ENCODE data around the gene NPRL2.
A peak's percentile ranks its signal among the peaks of the same experiment; 100 is the strongest.
"Not testable (repeated sequence)": the region's sequence is repeated elsewhere in the genome, so short reads cannot be mapped to it uniquely, and the experiment has no call there.

Gene NPRL2

DNA sequence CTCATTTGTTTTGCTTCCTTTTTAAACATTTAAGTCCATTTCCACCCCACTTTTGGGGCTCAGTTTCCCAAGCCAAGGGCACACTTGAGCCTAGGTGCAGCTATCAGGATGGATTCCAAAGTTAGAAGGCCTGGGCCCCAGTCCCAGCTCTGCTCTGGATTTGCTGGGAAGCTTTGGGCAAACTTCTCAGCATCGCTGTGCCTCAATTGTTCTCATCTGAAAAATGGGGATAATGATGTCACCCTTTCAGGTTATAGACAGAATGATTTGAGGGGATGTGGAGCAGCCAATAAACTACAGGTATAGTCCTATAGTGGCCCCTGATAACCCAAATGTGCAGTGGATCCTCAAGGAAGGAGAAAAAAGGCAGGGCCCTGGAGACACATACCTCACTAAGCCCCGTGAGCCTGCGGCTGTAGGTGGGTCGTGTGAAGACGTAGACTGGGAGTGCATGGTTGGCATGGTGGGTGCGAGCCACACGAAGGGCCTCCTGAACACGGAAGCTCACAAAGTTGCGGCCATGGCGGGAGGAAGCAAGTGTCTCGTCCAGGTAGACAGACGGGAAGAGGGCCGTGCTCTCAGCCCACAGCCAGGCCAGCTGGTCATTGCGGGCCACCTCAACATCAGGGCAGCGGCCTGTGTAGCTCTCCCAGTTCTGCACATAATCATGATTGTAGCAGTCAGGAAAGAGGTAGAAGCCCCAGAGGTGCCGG is 31.2 kb downstream of the NPRL2 start:
- TF ChIP-seq, protein P1, sequence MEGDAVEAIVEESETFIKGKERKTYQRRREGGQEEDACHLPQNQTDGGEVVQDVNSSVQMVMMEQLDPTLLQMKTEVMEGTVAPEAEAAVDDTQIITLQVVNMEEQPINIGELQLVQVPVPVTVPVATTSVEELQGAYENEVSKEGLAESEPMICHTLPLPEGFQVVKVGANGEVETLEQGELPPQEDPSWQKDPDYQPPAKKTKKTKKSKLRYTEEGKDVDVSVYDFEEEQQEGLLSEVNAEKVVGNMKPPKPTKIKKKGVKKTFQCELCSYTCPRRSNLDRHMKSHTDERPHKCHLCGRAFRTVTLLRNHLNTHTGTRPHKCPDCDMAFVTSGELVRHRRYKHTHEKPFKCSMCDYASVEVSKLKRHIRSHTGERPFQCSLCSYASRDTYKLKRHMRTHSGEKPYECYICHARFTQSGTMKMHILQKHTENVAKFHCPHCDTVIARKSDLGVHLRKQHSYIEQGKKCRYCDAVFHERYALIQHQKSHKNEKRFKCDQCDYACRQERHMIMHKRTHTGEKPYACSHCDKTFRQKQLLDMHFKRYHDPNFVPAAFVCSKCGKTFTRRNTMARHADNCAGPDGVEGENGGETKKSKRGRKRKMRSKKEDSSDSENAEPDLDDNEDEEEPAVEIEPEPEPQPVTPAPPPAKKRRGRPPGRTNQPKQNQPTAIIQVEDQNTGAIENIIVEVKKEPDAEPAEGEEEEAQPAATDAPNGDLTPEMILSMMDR (IDR thresholded peaks at IDR 0.05) = no peak
- no peak for DNase-seq (ENCODE audit: low spot score)
- H3K4me3 ChIP-seq = peak overlapping the region; percentile 85
- H3K27ac ChIP-seq = peak overlapping the region in 1 of 2 donors; percentile 91

DNA sequence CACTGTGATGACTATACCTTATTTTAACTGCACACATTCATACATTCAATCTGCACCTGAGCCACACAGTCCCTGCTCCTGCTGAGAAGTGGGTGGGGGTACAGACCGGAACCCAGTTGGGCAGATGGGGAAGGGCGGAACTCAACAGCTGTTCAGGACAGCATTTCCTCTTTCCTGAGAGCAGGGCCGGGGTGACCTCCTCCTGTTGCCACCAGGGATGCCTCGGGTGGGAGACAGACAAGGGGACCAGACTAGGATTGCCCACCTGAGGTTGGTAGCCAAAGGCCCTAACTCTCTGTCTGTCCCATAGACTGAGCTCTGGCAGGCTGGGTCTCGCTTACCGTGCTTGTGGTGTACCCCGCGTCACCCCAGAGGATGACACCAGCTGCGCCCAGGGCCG is 32.0 kb downstream of the NPRL2 start:
- Histone ChIP-seq H3K27ac (peak overlapping the region in 1 of 2 donors; percentile 17), H3K4me3 (peak overlapping the region; percentile 85)
- TF ChIP-seq, protein P1 (IDR thresholded peaks at IDR 0.05) = no peak
- DNase-seq (ENCODE audit: low spot score) = no peak

DNA sequence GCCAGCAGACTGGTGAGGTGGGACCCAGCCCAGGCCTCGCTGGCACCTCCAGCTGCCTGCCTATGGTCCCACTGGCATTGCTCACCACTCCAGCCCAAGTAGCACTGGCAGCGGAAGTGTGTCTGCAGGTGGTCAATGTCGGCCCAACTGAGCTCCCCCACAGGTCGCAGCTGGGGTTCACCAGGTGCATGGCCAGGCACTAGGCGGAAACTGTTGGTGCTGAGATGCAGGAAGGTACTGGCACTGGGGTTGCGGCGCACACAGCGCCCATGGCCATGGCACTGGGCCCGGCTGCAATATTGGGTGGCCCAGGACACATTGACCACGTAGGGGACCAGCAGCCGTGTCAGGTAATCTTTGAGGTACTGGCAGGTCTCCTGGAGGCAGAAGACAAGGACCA is 32.4 kb downstream of the NPRL2 start:
- Histone ChIP-seq H3K27ac (peak overlapping the region in 1 of 2 donors; percentile 17), H3K4me3 (peak overlapping the region; percentile 85)
- TF ChIP-seq, protein P1 (IDR thresholded peaks at IDR 0.05) = no peak
- DNase-seq (ENCODE audit: low spot score) = no peak

DNA sequence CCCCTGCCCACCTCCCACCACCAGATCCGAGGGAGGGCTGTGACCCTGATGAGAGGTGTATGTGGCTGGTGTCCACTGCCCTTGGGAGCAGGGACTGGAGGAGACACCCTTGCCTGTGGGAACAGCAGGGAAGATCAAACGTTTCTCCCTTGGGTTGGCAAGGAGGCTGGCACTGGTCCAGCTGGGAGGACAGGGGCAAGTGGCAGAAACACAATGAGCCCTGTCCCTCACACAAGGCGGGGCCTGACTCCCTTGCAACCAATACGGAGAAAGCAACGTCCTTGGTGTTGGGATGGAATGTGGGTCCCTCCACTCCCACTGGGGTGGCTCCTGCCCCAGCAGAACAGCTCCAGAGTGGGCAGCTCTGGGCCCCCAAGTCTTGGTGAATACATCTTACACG is 33.3 kb downstream of the NPRL2 start:
- TF ChIP-seq, protein P1 (IDR thresholded peaks at IDR 0.05) = no peak
- Histone ChIP-seq H3K27ac (peak overlapping the region in 1 of 2 donors; percentile 53), H3K4me3 (no peak overlapping the region)
- DNase-seq (ENCODE audit: low spot score) = no peak

DNA sequence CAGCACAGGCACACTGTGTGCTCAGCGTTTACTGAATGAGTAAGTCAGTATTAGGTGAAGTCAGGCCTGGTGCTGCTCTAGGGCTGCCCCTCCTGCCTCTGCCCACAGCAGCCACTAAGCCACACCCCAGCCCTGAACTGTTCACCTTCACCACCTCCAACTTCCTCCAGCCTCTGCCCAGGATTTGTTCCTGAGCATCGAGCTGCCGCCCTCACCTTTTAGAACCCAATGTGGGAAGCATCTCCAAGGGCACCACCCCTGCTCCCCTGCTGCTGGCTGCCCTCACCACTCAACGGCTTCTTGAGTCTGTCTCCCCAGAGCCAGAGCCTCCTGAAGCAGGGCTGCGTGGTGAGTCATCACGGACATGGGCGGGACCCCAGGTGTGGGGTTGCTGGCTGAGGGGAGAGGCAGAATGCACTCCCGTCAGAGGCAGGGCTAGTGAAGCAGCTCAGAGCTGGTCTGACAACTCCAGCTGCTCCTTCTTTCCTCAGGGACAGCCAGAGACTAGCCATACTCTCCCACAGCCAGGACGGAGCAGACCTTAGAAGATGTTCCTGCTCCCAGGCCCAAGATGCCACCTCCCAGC is 33.8 kb downstream of the NPRL2 start:
- peak overlapping the region in 1 of 2 donors; percentile 53 for H3K27ac ChIP-seq
- DNase-seq (ENCODE audit: low spot score) = no peak
- H3K4me3 ChIP-seq = no peak overlapping the region
- TF ChIP-seq, protein P1 (IDR thresholded peaks at IDR 0.05) = no peak

DNA sequence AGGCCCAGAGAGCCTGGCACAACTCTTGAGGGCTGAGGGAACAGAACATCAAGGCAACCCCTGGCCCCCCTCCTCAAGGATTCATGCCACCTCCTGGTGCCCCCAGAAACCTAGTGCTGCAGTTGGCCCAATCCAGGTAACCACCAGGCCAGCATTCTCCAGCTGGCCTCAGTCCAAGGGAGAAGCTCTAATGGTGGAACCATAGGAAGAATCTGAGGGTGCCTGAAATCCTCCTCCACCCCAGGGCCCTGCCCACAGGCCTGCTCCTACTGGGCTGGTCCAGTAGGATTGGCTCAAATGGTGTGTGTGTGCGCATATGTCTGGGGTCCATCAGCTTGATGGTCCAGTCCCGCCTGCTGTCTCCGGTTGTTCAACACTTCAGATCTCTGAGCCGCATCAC is 35.8 kb downstream of the NPRL2 start:
- TF ChIP-seq, protein P1 (IDR thresholded peaks at IDR 0.05) = no peak
- no peak overlapping the region for H3K4me3 ChIP-seq
- DNase-seq (ENCODE audit: low spot score) = no peak
- H3K27ac ChIP-seq = no peak overlapping the region

DNA sequence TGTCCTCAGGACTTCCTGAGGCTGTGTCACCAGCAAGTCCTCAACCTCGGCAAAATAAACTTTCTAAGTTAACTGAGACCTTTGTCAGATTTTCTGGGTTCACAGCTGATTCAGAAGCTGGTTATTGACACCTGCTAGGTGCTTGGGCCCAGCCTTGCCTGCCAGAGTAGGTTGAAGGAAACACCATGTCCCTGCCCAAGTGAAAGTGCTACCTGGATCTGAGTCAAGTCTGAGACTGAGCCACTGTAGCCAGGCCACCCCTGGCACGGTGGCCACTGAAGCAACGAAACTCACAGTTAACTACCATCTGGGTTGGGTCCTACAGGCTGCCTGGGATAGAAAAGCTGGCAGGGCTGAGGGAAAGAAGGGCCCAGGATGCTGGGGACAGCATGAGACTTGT is 36.2 kb downstream of the NPRL2 start:
- no peak overlapping the region for H3K27ac ChIP-seq
- DNase-seq (ENCODE audit: low spot score) = no peak
- no peak overlapping the region for H3K4me3 ChIP-seq
- TF ChIP-seq, protein P1 (IDR thresholded peaks at IDR 0.05) = no peak

DNA sequence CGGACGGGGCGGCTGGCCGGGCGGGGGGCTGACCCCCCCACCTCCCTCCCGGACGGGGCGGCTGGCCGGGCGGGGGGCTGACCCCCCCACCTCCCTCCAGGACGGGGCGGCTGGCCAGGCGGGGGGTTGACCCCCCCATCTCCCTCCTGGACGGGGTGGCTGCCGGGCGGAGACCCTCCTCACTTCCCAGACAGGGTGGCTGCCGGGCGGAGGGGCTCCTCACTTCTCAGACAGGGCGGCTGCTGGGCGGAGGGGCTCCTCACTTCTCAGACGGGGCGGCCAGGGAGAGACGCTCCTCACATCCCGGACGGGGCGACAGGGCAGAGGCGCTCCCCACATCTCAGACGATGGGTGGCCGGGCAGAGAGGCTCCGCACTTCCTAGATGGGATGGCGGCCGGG is 38.5 kb downstream of the NPRL2 start:
- H3K4me3 ChIP-seq; H3K27ac ChIP-seq; DNase-seq (ENCODE audit: low spot score): not testable (repeated sequence)
